NCI-H748 treated with DMSO at 0.1 percent for 48 hours (cell line): ENCODE data around the gene ESR1.

Experiments used
- DNase-seq: peaks from one replicate; lab custom pipeline; 2025; lab: John Stamatoyannopoulos, UW

Gene ESR1

DNA sequence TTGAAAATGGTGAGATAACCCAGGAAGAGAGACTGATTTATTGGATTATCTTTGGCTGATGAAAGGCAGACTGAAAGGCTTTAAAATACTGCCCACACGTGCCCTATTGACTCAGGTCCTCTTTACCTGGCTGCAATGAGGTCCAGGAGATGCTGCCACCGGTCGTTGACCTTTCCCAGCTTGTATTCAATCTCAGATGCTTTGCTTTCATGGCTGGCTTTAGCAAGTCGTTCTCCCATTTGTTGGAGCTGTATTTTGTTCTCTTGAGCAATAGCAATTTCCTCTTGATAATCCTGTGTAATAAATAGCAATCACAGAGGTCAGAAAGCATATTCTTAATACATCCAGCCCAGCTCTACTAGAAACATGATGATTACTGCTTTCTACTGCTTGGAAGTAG, 368.8 kb downstream of the ESR1 start:
- no peak for DNase-seq
